SH-SY5Y (cell line): ENCODE data around the gene TRIM59.

Experiments
- GATA2 ChIP-seq: IDR thresholded peaks from 2 replicates; pipeline ENCODE4 v1.6.1; 2011; ENCODE audit warnings: mild to moderate bottlenecking, low read depth, low read length
- GATA3 ChIP-seq: IDR thresholded peaks from 2 replicates; pipeline ENCODE4 v1.6.1; 2011; ENCODE audit warnings: low read depth, mild to moderate bottlenecking, low read length, moderate library complexity

GRCh38 chr3:160464971-160465370 lies 15.4 kb upstream of the TRIM59 start:
- TF ChIP-seq GATA2 (no peak), GATA3 (no peak)
